Gastroesophageal sphincter (tissue), 3 donors: ENCODE measurements around the gene ESPNL.

ENCODE experiments used
- POLR2A ChIP-seq, 2 donors: fragments of 450-650 bp; IDR thresholded peaks; one replicate each; pipeline ENCODE4 v1.6.1; 2017; ENCODE audit warnings: antibody characterized with exemption in 2 of 2, mild to moderate bottlenecking in 2 of 2, moderate library complexity in 1 of 2
- TF ChIP-seq, protein P1 (sequence below), 4 experiments: fragments of 200-600 bp in 2 of 4; fragments of 450-650 bp in 2 of 4; sonication (generic) in 1 of 4; IDR thresholded peaks; one replicate each; pipeline ENCODE4 v1.5.1; 2017 to 2019; ENCODE audit warnings: antibody characterized with exemption in 4 of 4, mild to moderate bottlenecking in 2 of 4, moderate library complexity in 2 of 4

DNA sequence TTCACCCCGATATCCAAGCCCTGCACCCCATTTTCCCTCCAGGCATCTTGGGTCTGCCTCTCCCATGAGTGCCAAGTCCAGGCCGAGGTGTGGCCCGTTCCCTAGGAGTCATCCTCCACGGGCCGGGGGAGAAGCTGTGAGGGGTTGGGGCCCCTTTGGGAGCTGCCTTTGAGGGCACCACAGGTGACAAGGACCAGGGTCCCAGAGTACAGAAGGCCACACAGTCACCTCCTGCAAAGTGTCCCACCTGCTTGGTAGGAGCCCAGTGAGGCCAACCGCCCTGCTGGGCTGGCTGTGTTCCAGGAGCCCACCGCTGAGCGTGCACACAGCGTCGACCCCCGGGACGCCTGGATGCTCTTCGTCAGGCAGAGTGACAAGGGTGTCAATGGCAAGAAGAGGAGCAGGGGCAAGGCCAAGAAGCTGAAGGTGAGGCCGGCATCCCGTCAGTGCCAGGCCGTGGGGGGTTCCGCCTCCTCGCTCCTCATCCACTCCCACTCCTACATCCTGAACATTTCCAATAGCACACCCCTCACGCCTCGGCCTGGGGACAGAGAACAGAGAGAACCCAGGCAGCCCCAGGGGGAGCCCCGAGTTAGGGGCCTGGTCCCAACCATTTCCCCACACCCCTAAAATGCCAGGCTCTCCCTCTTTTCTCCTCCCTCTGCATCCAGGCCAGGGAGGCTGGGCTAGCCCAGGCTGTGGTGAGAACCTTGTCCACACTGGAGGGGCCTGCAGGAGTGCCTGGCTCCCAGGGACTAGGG lies 61.3 kb downstream of the ESPNL start:
- TF ChIP-seq, protein P1, sequence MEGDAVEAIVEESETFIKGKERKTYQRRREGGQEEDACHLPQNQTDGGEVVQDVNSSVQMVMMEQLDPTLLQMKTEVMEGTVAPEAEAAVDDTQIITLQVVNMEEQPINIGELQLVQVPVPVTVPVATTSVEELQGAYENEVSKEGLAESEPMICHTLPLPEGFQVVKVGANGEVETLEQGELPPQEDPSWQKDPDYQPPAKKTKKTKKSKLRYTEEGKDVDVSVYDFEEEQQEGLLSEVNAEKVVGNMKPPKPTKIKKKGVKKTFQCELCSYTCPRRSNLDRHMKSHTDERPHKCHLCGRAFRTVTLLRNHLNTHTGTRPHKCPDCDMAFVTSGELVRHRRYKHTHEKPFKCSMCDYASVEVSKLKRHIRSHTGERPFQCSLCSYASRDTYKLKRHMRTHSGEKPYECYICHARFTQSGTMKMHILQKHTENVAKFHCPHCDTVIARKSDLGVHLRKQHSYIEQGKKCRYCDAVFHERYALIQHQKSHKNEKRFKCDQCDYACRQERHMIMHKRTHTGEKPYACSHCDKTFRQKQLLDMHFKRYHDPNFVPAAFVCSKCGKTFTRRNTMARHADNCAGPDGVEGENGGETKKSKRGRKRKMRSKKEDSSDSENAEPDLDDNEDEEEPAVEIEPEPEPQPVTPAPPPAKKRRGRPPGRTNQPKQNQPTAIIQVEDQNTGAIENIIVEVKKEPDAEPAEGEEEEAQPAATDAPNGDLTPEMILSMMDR (IDR thresholded peaks at IDR 0.05) = no peak
- TF ChIP-seq POLR2A (IDR thresholded peaks at IDR 0.05) = no peak
